ENCODE data around the gene TECPR2.

- TF ChIP-seq, protein P1, sequence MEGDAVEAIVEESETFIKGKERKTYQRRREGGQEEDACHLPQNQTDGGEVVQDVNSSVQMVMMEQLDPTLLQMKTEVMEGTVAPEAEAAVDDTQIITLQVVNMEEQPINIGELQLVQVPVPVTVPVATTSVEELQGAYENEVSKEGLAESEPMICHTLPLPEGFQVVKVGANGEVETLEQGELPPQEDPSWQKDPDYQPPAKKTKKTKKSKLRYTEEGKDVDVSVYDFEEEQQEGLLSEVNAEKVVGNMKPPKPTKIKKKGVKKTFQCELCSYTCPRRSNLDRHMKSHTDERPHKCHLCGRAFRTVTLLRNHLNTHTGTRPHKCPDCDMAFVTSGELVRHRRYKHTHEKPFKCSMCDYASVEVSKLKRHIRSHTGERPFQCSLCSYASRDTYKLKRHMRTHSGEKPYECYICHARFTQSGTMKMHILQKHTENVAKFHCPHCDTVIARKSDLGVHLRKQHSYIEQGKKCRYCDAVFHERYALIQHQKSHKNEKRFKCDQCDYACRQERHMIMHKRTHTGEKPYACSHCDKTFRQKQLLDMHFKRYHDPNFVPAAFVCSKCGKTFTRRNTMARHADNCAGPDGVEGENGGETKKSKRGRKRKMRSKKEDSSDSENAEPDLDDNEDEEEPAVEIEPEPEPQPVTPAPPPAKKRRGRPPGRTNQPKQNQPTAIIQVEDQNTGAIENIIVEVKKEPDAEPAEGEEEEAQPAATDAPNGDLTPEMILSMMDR (IDR thresholded peaks at IDR 0.05; ENCODE audit: low read depth, low read length, missing input control): no peak
- TF ChIP-seq MAX (IDR thresholded peaks at IDR 0.05) (no peak), EGR1 (IDR thresholded peaks at IDR 0.05; ENCODE audit: low read depth in 2 of 2) (no peak), YY1 (IDR thresholded peaks at IDR 0.05) (no peak), ATF3 (IDR thresholded peaks at IDR 0.05) (no peak), FOXA1 (IDR thresholded peaks at IDR 0.05) (no peak), SP1 (IDR thresholded peaks at IDR 0.05) (no peak)
These were observed 2.4 kb upstream of the TECPR2 start for GRCh38 chr14:102360388-102360787.
